HPDE6-E6E7 (cell line): Measurements from ENCODE around the gene RAB36.

Experiments used
- DNase-seq: peaks from one replicate; pipeline ENCODE4 v3.0.0; 2011; ENCODE audit warnings: missing footprints; ENCODE audit errors: extremely low spot score

RAB36 gene

GRCh38 chr22:23205339-23206049 is 60.2 kb downstream of the RAB36 start:
- no peak for DNase-seq

GRCh38 chr22:23206915-23207314 is 61.6 kb downstream of the RAB36 start:
- DNase-seq, result no peak

- DNase-seq, result no peak
Measured at GRCh38 chr22:23207729-23208393, 62.6 kb downstream of the RAB36 start.

GRCh38 chr22:23210428-23211170 is 65.3 kb downstream of the RAB36 start:
- DNase-seq, result no peak

- DNase-seq, result no peak
Measured at GRCh38 chr22:23211622-23212021, 66.3 kb downstream of the RAB36 start.

GRCh38 chr22:23212061-23213021 is 67.1 kb downstream of the RAB36 start:
- no peak for DNase-seq

GRCh38 chr22:23213022-23213555 is 67.8 kb downstream of the RAB36 start:
- no peak for DNase-seq

GRCh38 chr22:23213581-23214334 is 68.5 kb downstream of the RAB36 start:
- no peak for DNase-seq
